Fibroblast of lung (primary cell): ENCODE data around the gene MTR.

Experiments
- EZH2 ChIP-seq: IDR thresholded peaks from 2 replicates; pipeline ENCODE4 v1.5.1; 2012; ENCODE audit warnings: low read length, control low read depth, mild to moderate bottlenecking; ENCODE audit errors: missing control alignments
- TF ChIP-seq, protein P1 (sequence below), 2 donors: IDR thresholded peaks in 1 of 2; conservative IDR thresholded peaks in 1 of 2; 1 replicate in 1 of 2; 2 replicates in 1 of 2; pipeline ENCODE4 v1.5.1; 2011 to 2012; ENCODE audit warnings: low read length in 2 of 2, control low read depth in 1 of 2, inconsistent platforms in 1 of 2, low read depth in 1 of 2, mild to moderate bottlenecking in 1 of 2

GRCh38 chr1:236845830-236846229, 50.7 kb downstream of the MTR start:
- TF ChIP-seq, protein P1, sequence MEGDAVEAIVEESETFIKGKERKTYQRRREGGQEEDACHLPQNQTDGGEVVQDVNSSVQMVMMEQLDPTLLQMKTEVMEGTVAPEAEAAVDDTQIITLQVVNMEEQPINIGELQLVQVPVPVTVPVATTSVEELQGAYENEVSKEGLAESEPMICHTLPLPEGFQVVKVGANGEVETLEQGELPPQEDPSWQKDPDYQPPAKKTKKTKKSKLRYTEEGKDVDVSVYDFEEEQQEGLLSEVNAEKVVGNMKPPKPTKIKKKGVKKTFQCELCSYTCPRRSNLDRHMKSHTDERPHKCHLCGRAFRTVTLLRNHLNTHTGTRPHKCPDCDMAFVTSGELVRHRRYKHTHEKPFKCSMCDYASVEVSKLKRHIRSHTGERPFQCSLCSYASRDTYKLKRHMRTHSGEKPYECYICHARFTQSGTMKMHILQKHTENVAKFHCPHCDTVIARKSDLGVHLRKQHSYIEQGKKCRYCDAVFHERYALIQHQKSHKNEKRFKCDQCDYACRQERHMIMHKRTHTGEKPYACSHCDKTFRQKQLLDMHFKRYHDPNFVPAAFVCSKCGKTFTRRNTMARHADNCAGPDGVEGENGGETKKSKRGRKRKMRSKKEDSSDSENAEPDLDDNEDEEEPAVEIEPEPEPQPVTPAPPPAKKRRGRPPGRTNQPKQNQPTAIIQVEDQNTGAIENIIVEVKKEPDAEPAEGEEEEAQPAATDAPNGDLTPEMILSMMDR (conservative IDR thresholded peaks at IDR 0.05 in 1 of 2, IDR thresholded peaks at IDR 0.05 in 1 of 2; ENCODE audit: low read depth in 1 of 2, low read length in 2 of 2), result no peak
- no peak for TF ChIP-seq EZH2
